IMR-90 (cell line): ENCODE results near the gene C1QL4. TPM values are rescaled to one million over a fixed set of nuclear protein-coding genes. Genes with fewer than 3 reads are reported as not detected.

Experiments
- ATAC-seq: fragments of 200-7000 bp; cut with Tn5 transposase; 2 replicates; pipeline ENCODE4 v1.9.1; 2020; ENCODE audit warnings: low read depth, mild to moderate bottlenecking, moderate library complexity
- BruUV-seq: library from RNA; stranded (reverse); fragments of 400-500 nt; replicated peaks from 2 replicates; lab custom pipeline; 2021; lab: Mats Ljungman, UMichigan
- CTCF ChIA-PET: fragments of 300-600 bp; formaldehyde crosslinking; extraction: SDS; loops from one replicate; lab custom pipeline; 2021; ENCODE audit warnings: antibody characterized with exemption; lab: Yijun Ruan, JAX
- POLR2A ChIA-PET: fragments of 300-600 bp; sonication (Branson Sonifier 250); formaldehyde crosslinking; loops from one replicate; lab custom pipeline; 2022; ENCODE audit warnings: antibody characterized with exemption; ENCODE audit not compliant: unreplicated experiment; lab: Charles Lee
- DNase-seq: peaks from one replicate; pipeline ENCODE4 v3.0.0; 2013
- H2AFZ ChIP-seq: replicated peaks from 2 replicates; pipeline ENCODE3; 2013; ENCODE audit warnings: low read length, mild to moderate bottlenecking; ENCODE audit not compliant: poor library complexity
- H2AK5ac ChIP-seq: 2 replicates; pipeline ENCODE4 v1.6.1; 2013; ENCODE audit warnings: low read depth, low read length, inconsistent platforms
- H2AK9ac ChIP-seq: replicated peaks from 2 replicates; pipeline ENCODE3; 2013; ENCODE audit warnings: mild to moderate bottlenecking, low read depth, low read length, moderate library complexity; ENCODE audit not compliant: poor library complexity
- H2BK120ac ChIP-seq: 2 replicates; pipeline ENCODE4 v1.6.1; 2013; ENCODE audit warnings: low read depth, low read length, inconsistent platforms
- H2BK15ac ChIP-seq: 3 replicates; pipeline ENCODE4 v1.6.1; 2013; ENCODE audit warnings: low read depth, low read length, inconsistent platforms
- H2BK20ac ChIP-seq: 2 replicates; pipeline ENCODE4 v1.6.1; 2013; ENCODE audit warnings: low read depth, mild to moderate bottlenecking, inconsistent platforms, low read length, moderate library complexity
- H2BK5ac ChIP-seq: 2 replicates; pipeline ENCODE4 v1.6.1; 2013; ENCODE audit warnings: mild to moderate bottlenecking, low read depth, low read length, inconsistent platforms; ENCODE audit not compliant: poor library complexity, severe bottlenecking
- H3K14ac ChIP-seq: replicated peaks from 2 replicates; pipeline ENCODE4 v1.6.1; 2013; ENCODE audit warnings: low read depth, low read length, inconsistent platforms
- H3K18ac ChIP-seq: 2 replicates; pipeline ENCODE4 v1.6.1; 2013; ENCODE audit warnings: low read depth, low read length, control low read depth
- H3K23ac ChIP-seq: 2 replicates; pipeline ENCODE4 v1.6.1; 2013; ENCODE audit warnings: low read depth, low read length, inconsistent platforms
- H3K27ac ChIP-seq: 2 replicates; pipeline ENCODE4 v1.5.1; 2013; ENCODE audit warnings: mild to moderate bottlenecking, control low read depth, low read length; ENCODE audit not compliant: insufficient read depth
- H3K27me3 ChIP-seq: 2 replicates; pipeline ENCODE4 v1.6.1; 2013; ENCODE audit warnings: low read length; ENCODE audit not compliant: control insufficient read depth, insufficient read depth
- H3K36me3 ChIP-seq: 2 replicates; pipeline ENCODE4 v1.6.1; 2013; ENCODE audit warnings: low read length, mixed read lengths; ENCODE audit not compliant: control insufficient read depth, insufficient read depth
- H3K4ac ChIP-seq: 2 replicates; pipeline ENCODE4 v1.6.1; 2013; ENCODE audit warnings: low read depth, low read length, inconsistent platforms
- H3K4me1 ChIP-seq: 2 replicates; pipeline ENCODE4 v1.6.1; 2013; ENCODE audit warnings: low read length, mixed read lengths; ENCODE audit not compliant: control insufficient read depth, insufficient read depth
- H3K4me2 ChIP-seq: 2 replicates; pipeline ENCODE4 v1.6.1; 2013; ENCODE audit warnings: low read depth, mild to moderate bottlenecking, control low read depth, low read length, moderate library complexity
- H3K4me3 ChIP-seq: 2 replicates; pipeline ENCODE4 v1.5.1; 2013; ENCODE audit warnings: low read depth, mild to moderate bottlenecking, control low read depth, low read length, moderate library complexity; ENCODE audit not compliant: insufficient read depth
- H3K56ac ChIP-seq: 2 replicates; pipeline ENCODE4 v1.6.1; 2013; ENCODE audit warnings: low read length, inconsistent platforms; ENCODE audit not compliant: insufficient read depth; ENCODE audit errors: extremely low read depth
- H3K79me1 ChIP-seq, 2 experiments: 2 replicates each; pipeline ENCODE4 v1.6.1; 2013; ENCODE audit warnings: low read length in 2 of 2, inconsistent platforms in 1 of 2, low read depth in 1 of 2
- H3K9ac ChIP-seq: 2 replicates; pipeline ENCODE4 v1.6.1; 2013; ENCODE audit warnings: low read depth, low read length, control low read depth
- H3K9me1 ChIP-seq: 2 replicates; pipeline ENCODE4 v1.6.1; 2013; ENCODE audit warnings: low read length, inconsistent platforms; ENCODE audit not compliant: insufficient read depth
- H3K9me3 ChIP-seq: 2 replicates; pipeline ENCODE4 v1.6.1; 2013; ENCODE audit warnings: low read length; ENCODE audit not compliant: control insufficient read depth, insufficient read depth
- H4K20me1 ChIP-seq: 2 replicates; pipeline ENCODE4 v1.6.1; 2013; ENCODE audit warnings: low read length, inconsistent platforms; ENCODE audit not compliant: insufficient read depth
- H4K5ac ChIP-seq: 2 replicates; pipeline ENCODE4 v1.6.1; 2013; ENCODE audit warnings: mild to moderate bottlenecking, low read depth, low read length, control low read depth
- H4K8ac ChIP-seq, 2 experiments: 2 replicates each; pipeline ENCODE4 v1.6.1; 2013; ENCODE audit warnings: low read depth in 2 of 2, low read length in 2 of 2, control low read depth in 1 of 2, inconsistent platforms in 1 of 2
- H4K91ac ChIP-seq: 2 replicates; pipeline ENCODE4 v1.6.1; 2013; ENCODE audit warnings: low read depth, low read length, inconsistent platforms; ENCODE audit not compliant: insufficient read depth
- BHLHE40 ChIP-seq: fragments of 150-350 bp; IDR thresholded peaks from 2 replicates; pipeline ENCODE4 v1.6.1; 2016; ENCODE audit warnings: mild to moderate bottlenecking, low read depth, low read length
- CEBPB ChIP-seq: IDR thresholded peaks from 2 replicates; pipeline ENCODE4 v1.6.1; 2012; ENCODE audit warnings: low read depth, low read length, improper control_type of control experiment
- CHD1 ChIP-seq: IDR thresholded peaks from 2 replicates; pipeline ENCODE4 v1.6.1; 2012; ENCODE audit warnings: low read depth, low read length, improper control_type of control experiment
- FOS ChIP-seq: fragments of 150-350 bp; IDR thresholded peaks from 2 replicates; pipeline ENCODE4 v1.6.1; 2016; ENCODE audit warnings: low read depth, low read length
- MAFK ChIP-seq: IDR thresholded peaks from 2 replicates; pipeline ENCODE4 v1.6.1; 2012; ENCODE audit warnings: low read depth, low read length, improper control_type of control experiment
- MAZ ChIP-seq: IDR thresholded peaks from 2 replicates; pipeline ENCODE4 v1.6.1; 2012; ENCODE audit warnings: low read depth, mild to moderate bottlenecking, low read length, improper control_type of control experiment, moderate library complexity, borderline replicate concordance
- MXI1 ChIP-seq: IDR thresholded peaks from 2 replicates; pipeline ENCODE4 v1.6.1; 2012; ENCODE audit warnings: low read depth, mild to moderate bottlenecking, low read length, moderate library complexity, borderline replicate concordance
- NFE2L2 ChIP-seq: fragments of 150-350 bp; IDR thresholded peaks from 2 replicates; pipeline ENCODE4 v1.6.1; 2016; ENCODE audit warnings: low read depth, mild to moderate bottlenecking, low read length
- POLR2A ChIP-seq: IDR thresholded peaks from 2 replicates; pipeline ENCODE4 v1.6.1; 2012; ENCODE audit warnings: mild to moderate bottlenecking, low read depth, low read length
- RAD21 ChIP-seq: IDR thresholded peaks from 2 replicates; pipeline ENCODE4 v1.6.1; 2012; ENCODE audit warnings: low read length, improper control_type of control experiment
- RCOR1 ChIP-seq: IDR thresholded peaks from 2 replicates; pipeline ENCODE4 v1.6.1; 2012; ENCODE audit warnings: mild to moderate bottlenecking, low read length, improper control_type of control experiment; ENCODE audit not compliant: insufficient replicate concordance
- RFX5 ChIP-seq: IDR thresholded peaks from 2 replicates; pipeline ENCODE4 v1.8.0; 2012; ENCODE audit warnings: low read depth, mild to moderate bottlenecking, low read length, moderate library complexity
- SMC3 ChIP-seq: fragments of 150-350 bp; IDR thresholded peaks from 2 replicates; pipeline ENCODE4 v1.6.1; 2016; ENCODE audit warnings: low read depth, mild to moderate bottlenecking, antibody characterized with exemption, low read length, moderate library complexity
- WGBS, 2 experiments: methylation state at CpG; one replicate each; pipeline versions ENCODE4 v1.1.5 to v1.1.7; 2013; ENCODE audit warnings: missing lambda C conversion rate in 2 of 2; ENCODE audit not compliant: insufficient read length in 1 of 2; ENCODE audit errors: extremely low coverage in 2 of 2; 5-methylcytosine and 5-hydroxymethylcytosine counted together
- dilution Hi-C: fragments of 300-500 bp; cut with HindIII; formaldehyde crosslinking; loops from one replicate; pipeline ENCODE4 v1.14.3; 2018; ENCODE audit warnings: low sequenced_read_pairs; ENCODE audit not compliant: unreplicated experiment
- in situ Hi-C: fragments of 300-500 bp; cut with MboI; formaldehyde crosslinking; loops from 3 replicates; pipeline ENCODE4 v1.14.3; 2019; ENCODE audit warnings: low sequenced_read_pairs, inconsistent platforms, mixed read lengths
- intact Hi-C: fragments of 100-400 bp; cut with micrococcal nuclease; formaldehyde crosslinking; loops from 2 replicates; pipeline ENCODE4 v1.10.0; 2022
- polyA plus RNA-seq, 3 experiments: library from polyadenylated mRNA; depleted of rRNA; stranded (reverse); fragments of >200 nt; gene quantifications; 2 replicates each; pipeline ENCODE4 v1.2.3, GENCODE V29; 2012; ENCODE audit warnings: low replicate concordance in 1 of 3
- total RNA-seq: library from RNA; depleted of rRNA; stranded (reverse); fragments of >200 nt; gene quantifications from 2 replicates; pipeline ENCODE4 v1.2.3, GENCODE V29; 2012
- TF ChIP-seq, protein P1 (sequence below): fragments of 150-350 bp; IDR thresholded peaks from 2 replicates; pipeline ENCODE4 v1.6.1; 2017; ENCODE audit warnings: mild to moderate bottlenecking, antibody characterized with exemption, low read length, low read depth
- TF ChIP-seq, protein P2 (sequence below): conservative IDR thresholded peaks from 2 replicates; pipeline ENCODE4 v1.5.1; 2012; ENCODE audit warnings: mild to moderate bottlenecking, low read depth, low read length, improper control_type of control experiment

Gene C1QL4
- total and polyA plus RNA-seq, 2 of the 4 experiments (the other 2 are of a cell fraction) = 0.18 to 0.46 TPM

DNA sequence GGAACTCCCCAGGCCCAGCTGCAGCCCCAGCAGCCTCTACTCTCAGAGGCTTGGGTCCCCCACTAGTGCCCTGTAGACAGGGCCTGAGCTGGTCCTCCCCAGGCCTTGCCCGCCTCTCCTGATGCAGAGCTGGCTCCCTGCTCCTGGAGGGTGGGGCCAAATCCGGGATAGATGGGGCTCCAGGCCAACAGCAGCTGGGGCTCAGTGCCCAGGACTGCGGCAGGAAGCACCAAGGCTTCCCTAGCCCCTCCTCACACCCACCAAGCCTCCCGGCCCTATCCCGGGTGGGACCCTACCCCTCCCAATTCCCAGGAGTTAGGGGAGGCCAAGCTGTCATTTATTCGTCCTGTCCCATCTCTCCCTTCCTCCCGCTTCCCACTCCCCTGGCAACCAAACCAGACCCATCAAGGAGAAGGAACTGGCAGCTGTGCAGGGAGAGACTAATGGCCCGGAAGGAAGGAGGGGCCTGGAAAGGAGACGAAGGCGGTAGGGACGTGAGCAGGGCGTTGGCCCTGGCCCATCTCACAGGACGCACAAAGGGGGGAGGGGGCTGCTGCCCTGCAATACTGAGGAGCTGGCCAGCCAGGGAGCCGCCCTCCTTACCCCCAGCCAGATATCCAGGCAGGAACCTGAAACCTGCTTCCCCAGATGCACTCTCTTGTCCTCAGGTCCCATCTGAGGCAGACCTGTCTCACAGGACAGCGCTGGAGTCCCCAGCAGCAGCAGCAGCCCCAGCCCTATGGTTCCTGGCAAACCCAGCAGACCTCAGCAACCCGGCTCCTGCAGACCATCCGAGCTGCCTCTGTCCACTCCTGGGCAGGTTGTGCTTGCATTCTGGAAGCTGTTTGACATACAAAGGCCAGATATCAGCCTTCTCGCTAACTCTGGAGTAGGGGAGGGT, 43.7 kb downstream of the C1QL4 start:
- Histone ChIP-seq H4K5ac (no peak overlapping the region), H2AFZ (peak overlapping the region; percentile 70), H3K4ac (no peak overlapping the region), H4K20me1 (no peaks in the 10 kb centered on the region), H3K9ac (no peak overlapping the region), H3K14ac (no peak overlapping the region), H2BK20ac (no peak overlapping the region), H2AK5ac (no peak overlapping the region), H2BK5ac (no peak overlapping the region), H3K4me2 (no peak overlapping the region), H3K18ac (no peak overlapping the region), H3K4me3 (no peak overlapping the region), H3K79me1 (no peaks in the 10 kb centered on the region), H3K23ac (no peak overlapping the region), H3K27ac (no peak overlapping the region), H4K8ac (no peak overlapping the region), H3K4me1 (peaks cover 7% of the 10 kb centered on the region), H3K9me3 (peaks cover 6% of the 10 kb centered on the region; the same call in 1 of the 2 replicates), H3K56ac (no peak overlapping the region), H4K91ac (no peak overlapping the region), H3K9me1 (no peaks in the 10 kb centered on the region), H3K27me3 (peaks cover 55% of the 10 kb centered on the region), H2AK9ac (peak overlapping the region; percentile 65), H2BK120ac (no peak overlapping the region), H2BK15ac (no peak overlapping the region), H3K36me3 (no peaks in the 10 kb centered on the region)
- in situ Hi-C loops (no loop called here), dilution Hi-C loops (no loop called here), intact Hi-C loops (no loop called here)
- BruUV-seq = no TSS peak
- no peak; the same call in 1 of the 2 replicates for ATAC-seq
- ChIA-PET POLR2A (no interaction called here), CTCF (interaction anchor here (0.6 to 1.0 kb wide), 2 partner anchors 65 to 169 kb away, joined by 3 to 4 read pairs; no protein-coding TSS in a partner anchor)
- WGBS, 2 experiments = 0% methylated on average over 1 of the region's 18 CpGs; no CpG with 5 or more reads in 1 of the 2 experiments
- DNase-seq = no peak
- TF ChIP-seq, protein P1, sequence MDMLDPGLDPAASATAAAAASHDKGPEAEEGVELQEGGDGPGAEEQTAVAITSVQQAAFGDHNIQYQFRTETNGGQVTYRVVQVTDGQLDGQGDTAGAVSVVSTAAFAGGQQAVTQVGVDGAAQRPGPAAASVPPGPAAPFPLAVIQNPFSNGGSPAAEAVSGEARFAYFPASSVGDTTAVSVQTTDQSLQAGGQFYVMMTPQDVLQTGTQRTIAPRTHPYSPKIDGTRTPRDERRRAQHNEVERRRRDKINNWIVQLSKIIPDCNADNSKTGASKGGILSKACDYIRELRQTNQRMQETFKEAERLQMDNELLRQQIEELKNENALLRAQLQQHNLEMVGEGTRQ = no peak
- TF ChIP-seq RCOR1 (no peak), MAFK (no peak), POLR2A (no peak), NFE2L2 (no peak), BHLHE40 (no peak), RFX5 (no peak), CEBPB (no peak), MAZ (no peak), FOS (no peak), RAD21 (no peak), CHD1 (no peak), MXI1 (no peak), SMC3 (no peak)
- TF ChIP-seq, protein P2, sequence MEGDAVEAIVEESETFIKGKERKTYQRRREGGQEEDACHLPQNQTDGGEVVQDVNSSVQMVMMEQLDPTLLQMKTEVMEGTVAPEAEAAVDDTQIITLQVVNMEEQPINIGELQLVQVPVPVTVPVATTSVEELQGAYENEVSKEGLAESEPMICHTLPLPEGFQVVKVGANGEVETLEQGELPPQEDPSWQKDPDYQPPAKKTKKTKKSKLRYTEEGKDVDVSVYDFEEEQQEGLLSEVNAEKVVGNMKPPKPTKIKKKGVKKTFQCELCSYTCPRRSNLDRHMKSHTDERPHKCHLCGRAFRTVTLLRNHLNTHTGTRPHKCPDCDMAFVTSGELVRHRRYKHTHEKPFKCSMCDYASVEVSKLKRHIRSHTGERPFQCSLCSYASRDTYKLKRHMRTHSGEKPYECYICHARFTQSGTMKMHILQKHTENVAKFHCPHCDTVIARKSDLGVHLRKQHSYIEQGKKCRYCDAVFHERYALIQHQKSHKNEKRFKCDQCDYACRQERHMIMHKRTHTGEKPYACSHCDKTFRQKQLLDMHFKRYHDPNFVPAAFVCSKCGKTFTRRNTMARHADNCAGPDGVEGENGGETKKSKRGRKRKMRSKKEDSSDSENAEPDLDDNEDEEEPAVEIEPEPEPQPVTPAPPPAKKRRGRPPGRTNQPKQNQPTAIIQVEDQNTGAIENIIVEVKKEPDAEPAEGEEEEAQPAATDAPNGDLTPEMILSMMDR = no peak
